ENCODE results near the gene ELL.
"Not testable (repeated sequence)": the region's sequence is repeated elsewhere in the genome, so short reads cannot be mapped to it uniquely, and the experiment has no call there.

The ELL gene

GRCh38 chr19:18421371-18421959 is 100.4 kb downstream of the ELL start:
- no peak for DNase-seq (ENCODE audit: low spot score)

- no peak for DNase-seq (ENCODE audit: low spot score)
Observed at GRCh38 chr19:18420930-18421329, 100.9 kb downstream of the ELL start.

GRCh38 chr19:18419699-18420460 is 102.0 kb downstream of the ELL start:
- no peak for DNase-seq (ENCODE audit: low spot score)

GRCh38 chr19:18419195-18419698 is 102.6 kb downstream of the ELL start, which contains the start of gene SSBP4:
SSBP4 (plus strand) TSS chr19:18419398; CDS start chr19:18419649, 251 bp downstream.
- peak; percentile 98 for DNase-seq (ENCODE audit: low spot score)

GRCh38 chr19:18418483-18419194 is 103.2 kb downstream of the ELL start:
- DNase-seq (ENCODE audit: low spot score): no peak

GRCh38 chr19:18418029-18418482 is 103.8 kb downstream of the ELL start:
- no peak for DNase-seq (ENCODE audit: low spot score)

GRCh38 chr19:18417250-18418028 is 104.4 kb downstream of the ELL start:
- DNase-seq (ENCODE audit: low spot score): peak; percentile 90

- DNase-seq (ENCODE audit: low spot score): peak; percentile 92
Observed at GRCh38 chr19:18416778-18417249, 105.1 kb downstream of the ELL start.

GRCh38 chr19:18415178-18415867 is 106.5 kb downstream of the ELL start:
- peak; percentile 82 for DNase-seq (ENCODE audit: low spot score)

GRCh38 chr19:18414504-18415177 is 107.2 kb downstream of the ELL start:
- no peak for DNase-seq (ENCODE audit: low spot score)

- DNase-seq (ENCODE audit: low spot score): no peak
Observed at GRCh38 chr19:18412610-18413239, 109.1 kb downstream of the ELL start.

- no peak for DNase-seq (ENCODE audit: low spot score)
Observed at GRCh38 chr19:18408053-18408476, 113.8 kb downstream of the ELL start.

GRCh38 chr19:18406749-18407148 is 115.1 kb downstream of the ELL start:
- DNase-seq (ENCODE audit: low spot score): no peak

- not testable (repeated sequence) for DNase-seq (ENCODE audit: low spot score)
Observed at GRCh38 chr19:18405754-18406153, 116.1 kb downstream of the ELL start.

- not testable (repeated sequence) for DNase-seq (ENCODE audit: low spot score)
Observed at GRCh38 chr19:18402455-18403248, 119.2 kb downstream of the ELL start.

- DNase-seq (ENCODE audit: low spot score): peak; percentile 71
Observed at GRCh38 chr19:18401580-18402112, 120.2 kb downstream of the ELL start.

GRCh38 chr19:18399008-18399407 is 122.9 kb downstream of the ELL start:
- peak; percentile 57 for DNase-seq (ENCODE audit: low spot score)

GRCh38 chr19:18397242-18398202 is 124.3 kb downstream of the ELL start, which contains the start of gene LRRC25:
LRRC25 (minus strand) TSS chr19:18397622; CDS start chr19:18396963, 659 bp downstream.
- DNase-seq (ENCODE audit: low spot score): no peak
